Measurements from ENCODE around the gene DMD.

DMD gene

GRCh38 chrX:31115398-31115797 lies 2096.0 kb downstream of the DMD start:
- Mint-ChIP-seq H3K4me1 (ENCODE audit: low read depth) (no peaks in the 10 kb centered on the region), H3K27me3 (ENCODE audit: low read depth) (peaks cover 12% of the 10 kb centered on the region), H3K9me3 (no peaks in the 10 kb centered on the region), H3K27ac (no peak overlapping the region), H3K4me3 (no peak overlapping the region), H3K36me3 (ENCODE audit: low read depth) (no peaks in the 10 kb centered on the region)
- DNase-seq (ENCODE audit: low spot score) = no peak

GRCh38 chrX:31114858-31115257 lies 2096.5 kb downstream of the DMD start:
- no peak overlapping the region for H3K4me3 Mint-ChIP-seq
- H3K27me3 Mint-ChIP-seq (ENCODE audit: low read depth) = peaks cover 12% of the 10 kb centered on the region
- no peak overlapping the region for H3K27ac Mint-ChIP-seq
- H3K36me3 Mint-ChIP-seq (ENCODE audit: low read depth) = no peaks in the 10 kb centered on the region
- H3K4me1 Mint-ChIP-seq (ENCODE audit: low read depth) = no peaks in the 10 kb centered on the region
- H3K9me3 Mint-ChIP-seq = no peaks in the 10 kb centered on the region
- no peak for DNase-seq (ENCODE audit: low spot score)

GRCh38 chrX:31112226-31112999 lies 2098.9 kb downstream of the DMD start:
- no peak overlapping the region for H3K27ac Mint-ChIP-seq

GRCh38 chrX:31110657-31111056 lies 2100.7 kb downstream of the DMD start:
- H3K4me1 Mint-ChIP-seq (ENCODE audit: low read depth) = no peaks in the 10 kb centered on the region
- no peak for DNase-seq (ENCODE audit: low spot score)
- H3K27ac Mint-ChIP-seq = no peak overlapping the region
- H3K9me3 Mint-ChIP-seq = no peaks in the 10 kb centered on the region
- H3K36me3 Mint-ChIP-seq (ENCODE audit: low read depth) = no peaks in the 10 kb centered on the region
- H3K27me3 Mint-ChIP-seq (ENCODE audit: low read depth) = peaks cover 11% of the 10 kb centered on the region
- no peak overlapping the region for H3K4me3 Mint-ChIP-seq

More at GRCh38 chrX:31112226-31112999, 2098.9 kb downstream of the DMD start:
- Mint-ChIP-seq H3K9me3 (no peaks in the 10 kb centered on the region), H3K36me3 (ENCODE audit: low read depth) (no peaks in the 10 kb centered on the region), H3K4me3 (no peak overlapping the region), H3K4me1 (ENCODE audit: low read depth) (no peaks in the 10 kb centered on the region), H3K27me3 (ENCODE audit: low read depth) (peaks cover 12% of the 10 kb centered on the region)
- no peak for DNase-seq (ENCODE audit: low spot score)

- no peaks in the 10 kb centered on the region for H3K4me1 Mint-ChIP-seq (ENCODE audit: low read depth)
- no peaks in the 10 kb centered on the region for H3K27me3 Mint-ChIP-seq (ENCODE audit: low read depth)
- H3K9me3 Mint-ChIP-seq = no peaks in the 10 kb centered on the region
- peak; percentile 62 for DNase-seq (ENCODE audit: low spot score)
- H3K36me3 Mint-ChIP-seq (ENCODE audit: low read depth) = no peaks in the 10 kb centered on the region
- peak overlapping the region; percentile 36 for H3K27ac Mint-ChIP-seq
- no peak overlapping the region for H3K4me3 Mint-ChIP-seq
These were observed 2111.7 kb downstream of the DMD start for GRCh38 chrX:31099536-31100090.

- no peak for DNase-seq (ENCODE audit: low spot score)
- H3K27ac Mint-ChIP-seq = no peak overlapping the region
- no peaks in the 10 kb centered on the region for H3K27me3 Mint-ChIP-seq (ENCODE audit: low read depth)
- H3K4me3 Mint-ChIP-seq = no peak overlapping the region
- H3K4me1 Mint-ChIP-seq (ENCODE audit: low read depth) = peaks cover 2% of the 10 kb centered on the region
- no peaks in the 10 kb centered on the region for H3K36me3 Mint-ChIP-seq (ENCODE audit: low read depth)
- no peaks in the 10 kb centered on the region for H3K9me3 Mint-ChIP-seq
These were observed 2113.3 kb downstream of the DMD start for GRCh38 chrX:31098079-31098478.

- H3K36me3 Mint-ChIP-seq (ENCODE audit: low read depth) = no peaks in the 10 kb centered on the region
- H3K27me3 Mint-ChIP-seq (ENCODE audit: low read depth) = no peaks in the 10 kb centered on the region
- no peak overlapping the region for H3K4me3 Mint-ChIP-seq
These were observed 2117.7 kb downstream of the DMD start for GRCh38 chrX:31093639-31093975.

GRCh38 chrX:31092970-31093638 lies 2118.2 kb downstream of the DMD start:
- Mint-ChIP-seq H3K4me1 (ENCODE audit: low read depth) (peaks cover 3% of the 10 kb centered on the region), H3K27ac (no peak overlapping the region), H3K27me3 (ENCODE audit: low read depth) (no peaks in the 10 kb centered on the region), H3K4me3 (no peak overlapping the region), H3K36me3 (ENCODE audit: low read depth) (no peaks in the 10 kb centered on the region), H3K9me3 (no peaks in the 10 kb centered on the region)
- DNase-seq (ENCODE audit: low spot score) = no peak

More at GRCh38 chrX:31093639-31093975, 2117.7 kb downstream of the DMD start:
- DNase-seq (ENCODE audit: low spot score) = no peak
- H3K4me1 Mint-ChIP-seq (ENCODE audit: low read depth) = peaks cover 3% of the 10 kb centered on the region
- H3K9me3 Mint-ChIP-seq = no peaks in the 10 kb centered on the region
- no peak overlapping the region for H3K27ac Mint-ChIP-seq

GRCh38 chrX:31092476-31092875 lies 2118.9 kb downstream of the DMD start:
- DNase-seq (ENCODE audit: low spot score) = no peak
- peaks cover 3% of the 10 kb centered on the region for H3K4me1 Mint-ChIP-seq (ENCODE audit: low read depth)
- H3K9me3 Mint-ChIP-seq = no peaks in the 10 kb centered on the region
- H3K27ac Mint-ChIP-seq = no peak overlapping the region
- no peaks in the 10 kb centered on the region for H3K36me3 Mint-ChIP-seq (ENCODE audit: low read depth)
- H3K27me3 Mint-ChIP-seq (ENCODE audit: low read depth) = no peaks in the 10 kb centered on the region
- H3K4me3 Mint-ChIP-seq = no peak overlapping the region

GRCh38 chrX:31091819-31092218 lies 2119.5 kb downstream of the DMD start:
- Mint-ChIP-seq H3K4me1 (ENCODE audit: low read depth) (peaks cover 3% of the 10 kb centered on the region), H3K4me3 (no peak overlapping the region), H3K36me3 (ENCODE audit: low read depth) (no peaks in the 10 kb centered on the region), H3K27me3 (ENCODE audit: low read depth) (no peaks in the 10 kb centered on the region), H3K9me3 (no peaks in the 10 kb centered on the region), H3K27ac (no peak overlapping the region)
- DNase-seq (ENCODE audit: low spot score) = no peak

- Mint-ChIP-seq H3K27me3 (ENCODE audit: low read depth) (no peaks in the 10 kb centered on the region), H3K9me3 (peaks cover 3% of the 10 kb centered on the region), H3K36me3 (ENCODE audit: low read depth) (no peaks in the 10 kb centered on the region), H3K4me3 (no peak overlapping the region), H3K27ac (no peak overlapping the region), H3K4me1 (ENCODE audit: low read depth) (no peaks in the 10 kb centered on the region)
- no peak for DNase-seq (ENCODE audit: low spot score)
These were observed 2136.8 kb downstream of the DMD start for GRCh38 chrX:31074522-31074921.

- Mint-ChIP-seq H3K27ac (no peak within 1 kb of the TSS), H3K4me1 (ENCODE audit: low read depth) (no peaks in the 10 kb centered on the region), H3K9me3 (peaks cover 3% of the 10 kb centered on the region), H3K4me3 (no peak within 1 kb of the TSS), H3K27me3 (ENCODE audit: low read depth) (no peaks in the 10 kb centered on the region), H3K36me3 (ENCODE audit: low read depth) (no peaks in the 10 kb centered on the region)
- DNase-seq (ENCODE audit: low spot score) = no peak
These were observed 2139.6 kb downstream of the DMD start, which contains the start of gene FTHL17 for GRCh38 chrX:31071725-31072124. Gene FTHL17 (minus strand): TSS chrX:31072041. CDS start chrX:31071953, 88 bp downstream.

GRCh38 chrX:31071262-31071661 lies 2140.1 kb downstream of the DMD start:
- peaks cover 3% of the 10 kb centered on the region for H3K9me3 Mint-ChIP-seq
- no peaks in the 10 kb centered on the region for H3K36me3 Mint-ChIP-seq (ENCODE audit: low read depth)
- no peak overlapping the region for H3K27ac Mint-ChIP-seq
- no peaks in the 10 kb centered on the region for H3K27me3 Mint-ChIP-seq (ENCODE audit: low read depth)
- no peak overlapping the region for H3K4me3 Mint-ChIP-seq
- no peak for DNase-seq (ENCODE audit: low spot score)
- H3K4me1 Mint-ChIP-seq (ENCODE audit: low read depth) = no peaks in the 10 kb centered on the region

- no peak for DNase-seq (ENCODE audit: low spot score)
- Mint-ChIP-seq H3K9me3 (no peaks in the 10 kb centered on the region), H3K27me3 (ENCODE audit: low read depth) (no peaks in the 10 kb centered on the region), H3K4me1 (ENCODE audit: low read depth) (no peaks in the 10 kb centered on the region), H3K36me3 (ENCODE audit: low read depth) (no peaks in the 10 kb centered on the region), H3K4me3 (no peak overlapping the region), H3K27ac (no peak overlapping the region)
These were observed 2141.3 kb downstream of the DMD start for GRCh38 chrX:31070057-31070468.

All from T-helper 2 cell treated with Interferon-gamma antibody and Interleukin-4, amounts not matched to agents 5 μg/mL and 100 μg/mL, for 36 hours (primary cell).